SH-SY5Y (cell line): ENCODE data around the gene PLA2G2D.

ENCODE experiments used
- GATA2 ChIP-seq: IDR thresholded peaks from 2 replicates; pipeline ENCODE4 v1.6.1; 2011; ENCODE audit warnings: mild to moderate bottlenecking, low read depth, low read length
- GATA3 ChIP-seq: IDR thresholded peaks from 2 replicates; pipeline ENCODE4 v1.6.1; 2011; ENCODE audit warnings: low read depth, mild to moderate bottlenecking, low read length, moderate library complexity

DNA sequence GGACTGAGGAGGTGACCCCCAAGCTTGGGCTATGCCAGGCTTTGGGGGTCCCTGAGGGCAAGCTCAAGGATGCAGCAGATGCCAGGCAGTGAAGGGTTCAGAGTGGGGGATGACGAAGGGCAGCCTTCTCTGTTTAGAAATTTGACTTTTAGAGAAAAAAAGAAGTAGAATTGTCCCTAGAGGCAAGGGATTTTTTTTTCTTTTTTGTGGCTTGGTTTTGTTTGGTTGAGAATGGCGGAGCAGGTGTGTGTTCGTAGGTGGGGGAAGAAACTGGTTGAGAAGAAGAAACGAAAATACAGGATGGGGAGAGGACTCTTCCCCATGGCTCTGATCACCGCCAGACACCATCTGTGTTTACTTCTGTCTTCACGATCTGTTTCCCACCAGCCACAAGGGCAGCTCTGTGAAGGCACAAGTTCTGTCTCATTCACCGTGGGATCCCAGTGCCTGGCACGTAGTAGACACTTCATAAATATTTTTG, 41.1 kb downstream of the PLA2G2D start:
- TF ChIP-seq GATA2 (no peak), GATA3 (no peak)
